COLO668 (cell line): ENCODE data around the gene RSBN1.
"Not testable (repeated sequence)": the region's sequence is repeated elsewhere in the genome, so short reads cannot be mapped to it uniquely, and the experiment has no call there.

Experiments used
- DNase-seq: peaks from one replicate; lab custom pipeline; 2025; ENCODE audit not compliant: unreplicated experiment; lab: John Stamatoyannopoulos, UW

RSBN1 gene

GRCh38 chr1:113782406-113782805 lies 29.9 kb downstream of the RSBN1 start:
- no peak for DNase-seq

- no peak for DNase-seq
These were observed 31.7 kb downstream of the RSBN1 start for GRCh38 chr1:113780374-113781146.

- DNase-seq, result no peak
These were observed 32.7 kb downstream of the RSBN1 start for GRCh38 chr1:113779542-113779941.

GRCh38 chr1:113777561-113777960 lies 34.7 kb downstream of the RSBN1 start:
- no peak for DNase-seq

DNA sequence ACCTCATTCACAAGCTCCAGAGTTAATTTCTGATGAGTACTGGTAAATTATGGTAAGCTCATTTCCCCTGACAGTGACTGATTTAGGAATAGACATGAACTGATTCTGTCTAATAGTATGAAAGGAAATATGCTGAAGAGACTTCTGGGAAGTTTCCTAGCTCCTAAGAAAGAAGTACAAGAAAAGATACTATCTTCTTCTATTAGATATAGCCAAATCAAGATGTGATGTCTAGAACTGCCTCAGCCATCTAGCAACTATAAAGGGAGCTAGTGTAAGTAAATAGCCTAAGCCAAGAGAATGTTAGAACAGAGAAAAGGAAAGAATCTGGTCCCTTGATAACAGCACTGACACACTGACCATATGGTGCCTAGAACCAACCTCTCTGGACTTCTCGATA lies 42.2 kb downstream of the RSBN1 start:
- DNase-seq, result no peak

GRCh38 chr1:113769601-113769970 lies 42.7 kb downstream of the RSBN1 start:
- no peak for DNase-seq

GRCh38 chr1:113768916-113769600 lies 43.2 kb downstream of the RSBN1 start:
- DNase-seq, result no peak

- no peak for DNase-seq
These were observed 46.7 kb downstream of the RSBN1 start for GRCh38 chr1:113765306-113766230.

GRCh38 chr1:113763661-113764060 lies 48.6 kb downstream of the RSBN1 start:
- no peak for DNase-seq

- DNase-seq, result no peak
These were observed 50.3 kb downstream of the RSBN1 start for GRCh38 chr1:113761937-113762336.

DNA sequence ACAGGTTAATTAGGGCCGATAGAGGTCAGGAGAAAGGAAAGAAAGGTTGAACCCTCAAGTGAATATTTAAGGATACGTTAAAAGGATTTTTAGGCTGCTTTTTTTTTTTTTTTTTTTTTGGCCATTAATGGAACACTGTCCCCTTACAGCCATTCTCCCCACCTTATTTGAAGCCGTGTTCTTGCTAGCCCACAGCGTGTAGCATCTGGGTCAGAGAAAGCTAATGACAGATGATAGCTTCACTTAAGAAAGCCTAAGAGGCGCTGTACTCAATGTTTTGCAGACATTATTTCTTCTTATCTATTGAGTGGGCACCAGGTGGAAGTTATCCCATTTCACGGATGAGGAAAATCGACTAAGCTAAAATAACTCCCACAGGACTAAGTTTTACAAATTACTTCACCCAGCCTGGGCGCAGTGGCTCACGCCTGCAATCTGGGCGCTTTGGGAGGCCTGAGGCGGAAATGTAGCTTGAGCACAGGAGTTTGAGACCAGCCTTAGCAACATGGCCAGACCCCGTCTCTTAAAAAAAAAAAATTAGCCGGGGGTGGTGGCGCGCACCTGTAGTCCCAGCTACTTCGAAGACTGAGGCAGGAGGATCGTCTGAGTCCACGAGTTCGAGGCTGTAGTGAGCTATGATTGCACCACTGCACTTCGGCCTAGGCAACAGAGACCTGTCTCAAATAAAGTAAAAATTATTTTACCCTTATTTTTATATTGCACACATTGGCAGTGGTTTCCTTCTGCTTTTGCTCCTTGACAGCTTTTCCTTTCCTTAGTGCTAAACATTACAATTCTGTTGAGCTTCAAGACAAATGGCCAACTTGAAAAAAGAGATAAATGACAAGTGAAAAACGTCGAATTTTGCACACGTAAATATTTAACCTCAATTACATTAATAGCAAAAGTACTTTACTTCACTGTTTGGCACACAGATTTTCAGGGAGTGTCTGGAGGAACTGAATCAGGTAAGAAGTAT lies 51.9 kb downstream of the RSBN1 start:
- no peak for DNase-seq

DNA sequence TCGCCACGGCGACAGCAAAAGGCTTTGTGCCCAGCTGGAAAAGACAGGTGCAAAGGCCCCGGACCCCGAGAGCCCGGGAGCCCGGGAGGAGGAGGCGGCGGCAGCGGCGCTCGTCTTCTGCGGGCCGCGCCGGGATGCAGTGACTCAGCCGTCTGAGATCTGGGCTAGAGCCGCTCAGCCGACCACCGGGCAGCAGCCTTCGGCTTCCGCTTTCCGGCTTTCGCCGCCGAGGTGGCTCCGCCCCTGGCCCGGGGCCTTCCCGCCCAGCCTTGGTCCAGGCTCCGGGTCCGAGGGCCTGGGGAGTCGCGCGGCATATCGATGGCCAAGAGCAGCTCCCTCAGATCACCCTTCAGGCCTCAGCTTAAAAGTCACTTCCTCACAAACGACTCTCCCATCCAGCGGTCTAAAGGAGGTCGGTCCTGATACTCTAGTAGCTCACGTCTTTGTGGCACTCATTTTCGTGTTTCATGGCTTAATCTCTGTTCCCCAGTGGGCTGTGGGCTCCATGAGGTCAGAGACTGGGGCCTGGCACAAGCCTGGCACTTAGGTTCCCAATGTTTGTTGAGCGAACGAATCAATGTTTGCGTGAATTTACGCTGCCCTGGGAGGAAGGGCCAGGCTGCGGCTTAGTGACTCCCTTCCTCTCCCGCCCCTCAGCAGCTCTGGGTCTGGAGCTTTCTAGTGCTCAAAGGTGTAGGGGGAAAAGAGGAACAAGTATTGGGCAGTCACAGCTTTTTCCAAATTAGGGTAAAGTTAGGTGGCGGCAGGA lies 52.8 kb downstream of the RSBN1 start, which contains the start of gene PHTF1:
TSS of gene PHTF1 (minus strand) at position 154 of the 769 bp plus-strand sequence. CDS start 783 bp downstream, outside the sequence.
- DNase-seq, result peak; percentile 87

GRCh38 chr1:113758631-113759332 lies 53.5 kb downstream of the RSBN1 start:
- DNase-seq, result peak; percentile 81

- no peak for DNase-seq
These were observed 55.8 kb downstream of the RSBN1 start for GRCh38 chr1:113756461-113756860.

DNA sequence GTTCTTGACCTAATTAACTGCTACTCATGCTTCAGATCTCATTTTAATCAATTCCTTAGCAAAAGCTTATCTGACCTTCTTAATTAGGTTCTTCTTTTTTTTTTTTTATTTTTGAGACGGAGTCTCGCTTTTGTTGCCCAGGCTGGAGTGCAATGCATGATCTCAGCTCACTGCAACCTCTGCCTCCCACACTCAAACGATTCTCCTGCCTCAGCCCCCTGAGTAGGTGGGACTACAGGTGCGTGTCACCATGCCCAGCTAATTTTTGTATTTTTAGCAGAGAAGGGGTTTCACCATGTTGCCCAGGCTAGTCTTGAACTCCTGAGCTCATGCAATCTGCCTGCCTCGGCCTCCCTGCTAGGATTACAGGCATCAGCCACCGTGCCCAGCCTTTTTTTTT lies 58.9 kb downstream of the RSBN1 start:
- not testable (repeated sequence) for DNase-seq

DNA sequence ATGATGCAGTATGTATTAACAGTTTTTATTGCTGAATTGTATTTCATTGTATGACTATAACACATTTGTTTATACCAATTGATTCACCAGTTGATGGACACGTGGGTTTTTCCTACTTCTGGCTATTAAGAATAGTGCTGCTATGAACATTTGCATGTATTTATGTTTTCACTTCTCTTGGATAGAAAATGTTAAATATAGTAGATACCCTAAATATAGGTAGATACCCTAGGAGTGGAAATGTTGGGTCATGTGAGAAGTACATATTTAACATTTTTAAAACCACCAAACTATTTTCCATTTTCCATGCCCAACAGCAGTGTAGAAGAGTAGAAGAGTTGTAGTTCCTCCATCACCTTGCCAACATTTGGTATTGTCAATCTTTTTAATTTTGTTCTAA lies 60.8 kb downstream of the RSBN1 start:
- DNase-seq, result no peak

GRCh38 chr1:113751114-113751513 lies 61.2 kb downstream of the RSBN1 start:
- no peak for DNase-seq

DNA sequence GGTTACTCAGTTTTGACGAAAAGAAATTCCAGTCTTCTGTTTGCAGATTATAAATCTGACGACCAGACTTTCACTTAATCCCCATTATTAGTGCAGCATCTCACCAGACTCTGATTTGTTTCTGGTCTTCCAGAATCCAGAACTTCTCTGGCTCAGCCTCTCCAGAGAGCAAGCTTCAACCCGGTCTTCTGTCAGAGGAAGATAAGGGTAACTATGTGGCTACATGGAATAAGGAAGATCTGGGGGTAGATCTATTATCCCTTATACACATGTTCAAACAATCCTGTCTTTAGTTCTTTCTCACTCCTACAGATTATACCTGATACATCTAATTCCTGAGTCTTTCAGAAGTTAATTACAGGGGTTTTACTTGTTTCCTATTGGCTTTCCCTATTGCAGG lies 62.9 kb downstream of the RSBN1 start:
- DNase-seq, result no peak

DNA sequence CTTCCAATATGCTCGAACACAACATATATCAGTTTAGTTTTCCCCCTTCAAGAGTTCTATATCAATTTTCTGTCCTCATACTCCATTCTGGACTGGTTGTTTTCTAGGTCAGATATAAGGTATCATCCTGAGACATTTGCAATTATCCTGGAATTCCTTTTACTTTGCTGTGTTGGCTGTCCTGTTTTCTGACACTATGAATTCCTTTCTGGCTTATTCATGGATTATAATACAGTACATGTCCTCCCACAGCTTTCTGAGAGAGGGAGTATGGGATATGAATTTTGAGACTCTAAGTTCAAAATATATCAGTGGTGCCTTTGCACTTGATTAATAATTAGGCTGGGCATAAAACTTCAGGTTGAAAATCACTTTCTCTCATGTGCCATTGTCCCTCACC lies 64.9 kb downstream of the RSBN1 start:
- no peak for DNase-seq
